ENCODE results near the gene FOXK1.

DNA sequence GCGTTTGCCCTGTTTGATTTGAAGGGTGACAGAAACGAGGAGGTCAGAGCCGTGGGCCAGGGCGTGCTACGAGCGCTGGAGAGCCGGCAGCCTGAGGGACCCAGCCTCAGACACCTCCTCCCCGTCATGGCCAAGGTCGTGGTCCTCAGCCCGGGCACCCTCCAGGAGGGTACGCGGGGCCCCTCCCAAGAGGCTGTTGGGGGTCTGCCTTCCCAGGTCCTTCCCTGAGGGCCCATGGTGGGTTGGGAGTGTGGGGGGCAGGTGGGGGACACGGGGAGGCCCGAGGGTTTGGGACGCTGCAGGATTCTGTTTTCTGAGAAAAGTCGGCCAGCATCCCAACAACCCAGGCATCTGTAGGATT, 101.2 kb downstream of the FOXK1 start:
- TF ChIP-seq, protein P1, sequence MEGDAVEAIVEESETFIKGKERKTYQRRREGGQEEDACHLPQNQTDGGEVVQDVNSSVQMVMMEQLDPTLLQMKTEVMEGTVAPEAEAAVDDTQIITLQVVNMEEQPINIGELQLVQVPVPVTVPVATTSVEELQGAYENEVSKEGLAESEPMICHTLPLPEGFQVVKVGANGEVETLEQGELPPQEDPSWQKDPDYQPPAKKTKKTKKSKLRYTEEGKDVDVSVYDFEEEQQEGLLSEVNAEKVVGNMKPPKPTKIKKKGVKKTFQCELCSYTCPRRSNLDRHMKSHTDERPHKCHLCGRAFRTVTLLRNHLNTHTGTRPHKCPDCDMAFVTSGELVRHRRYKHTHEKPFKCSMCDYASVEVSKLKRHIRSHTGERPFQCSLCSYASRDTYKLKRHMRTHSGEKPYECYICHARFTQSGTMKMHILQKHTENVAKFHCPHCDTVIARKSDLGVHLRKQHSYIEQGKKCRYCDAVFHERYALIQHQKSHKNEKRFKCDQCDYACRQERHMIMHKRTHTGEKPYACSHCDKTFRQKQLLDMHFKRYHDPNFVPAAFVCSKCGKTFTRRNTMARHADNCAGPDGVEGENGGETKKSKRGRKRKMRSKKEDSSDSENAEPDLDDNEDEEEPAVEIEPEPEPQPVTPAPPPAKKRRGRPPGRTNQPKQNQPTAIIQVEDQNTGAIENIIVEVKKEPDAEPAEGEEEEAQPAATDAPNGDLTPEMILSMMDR (IDR thresholded peaks at IDR 0.05; ENCODE audit: insufficient read depth, low read length), result no peak
- TF ChIP-seq, protein P2, sequence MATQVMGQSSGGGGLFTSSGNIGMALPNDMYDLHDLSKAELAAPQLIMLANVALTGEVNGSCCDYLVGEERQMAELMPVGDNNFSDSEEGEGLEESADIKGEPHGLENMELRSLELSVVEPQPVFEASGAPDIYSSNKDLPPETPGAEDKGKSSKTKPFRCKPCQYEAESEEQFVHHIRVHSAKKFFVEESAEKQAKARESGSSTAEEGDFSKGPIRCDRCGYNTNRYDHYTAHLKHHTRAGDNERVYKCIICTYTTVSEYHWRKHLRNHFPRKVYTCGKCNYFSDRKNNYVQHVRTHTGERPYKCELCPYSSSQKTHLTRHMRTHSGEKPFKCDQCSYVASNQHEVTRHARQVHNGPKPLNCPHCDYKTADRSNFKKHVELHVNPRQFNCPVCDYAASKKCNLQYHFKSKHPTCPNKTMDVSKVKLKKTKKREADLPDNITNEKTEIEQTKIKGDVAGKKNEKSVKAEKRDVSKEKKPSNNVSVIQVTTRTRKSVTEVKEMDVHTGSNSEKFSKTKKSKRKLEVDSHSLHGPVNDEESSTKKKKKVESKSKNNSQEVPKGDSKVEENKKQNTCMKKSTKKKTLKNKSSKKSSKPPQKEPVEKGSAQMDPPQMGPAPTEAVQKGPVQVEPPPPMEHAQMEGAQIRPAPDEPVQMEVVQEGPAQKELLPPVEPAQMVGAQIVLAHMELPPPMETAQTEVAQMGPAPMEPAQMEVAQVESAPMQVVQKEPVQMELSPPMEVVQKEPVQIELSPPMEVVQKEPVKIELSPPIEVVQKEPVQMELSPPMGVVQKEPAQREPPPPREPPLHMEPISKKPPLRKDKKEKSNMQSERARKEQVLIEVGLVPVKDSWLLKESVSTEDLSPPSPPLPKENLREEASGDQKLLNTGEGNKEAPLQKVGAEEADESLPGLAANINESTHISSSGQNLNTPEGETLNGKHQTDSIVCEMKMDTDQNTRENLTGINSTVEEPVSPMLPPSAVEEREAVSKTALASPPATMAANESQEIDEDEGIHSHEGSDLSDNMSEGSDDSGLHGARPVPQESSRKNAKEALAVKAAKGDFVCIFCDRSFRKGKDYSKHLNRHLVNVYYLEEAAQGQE (IDR thresholded peaks at IDR 0.05; ENCODE audit: insufficient replicate concordance, low read depth), result no peak
- no peak for TF ChIP-seq POLR2AphosphoS5 (IDR thresholded peaks at IDR 0.05; ENCODE audit: low read depth)
- no peak for TF ChIP-seq GABPA (IDR thresholded peaks at IDR 0.05; ENCODE audit: low read depth)
- TF ChIP-seq SPI1 (IDR thresholded peaks at IDR 0.05; ENCODE audit: borderline replicate concordance, low read depth), result no peak
